Muscle of leg (tissue), 11 donors: ENCODE data around the gene LAMA1. TPM values are rescaled to one million over a fixed set of nuclear protein-coding genes. Genes with fewer than 3 reads are reported as not detected.

Experiments
- DNase-seq: peaks from one replicate; pipeline ENCODE4 v3.0.0; 2013
- H3K27ac ChIP-seq: one replicate; pipeline ENCODE4 v1.5.1; 2013; ENCODE audit warnings: mild to moderate bottlenecking, low read length, control low read depth
- H3K27me3 ChIP-seq: one replicate; pipeline ENCODE4 v1.6.1; 2013; ENCODE audit warnings: low read length; ENCODE audit not compliant: control insufficient read depth, insufficient read depth
- H3K36me3 ChIP-seq: one replicate; pipeline ENCODE4 v1.6.1; 2013; ENCODE audit warnings: low read length; ENCODE audit not compliant: control insufficient read depth, insufficient read depth
- H3K4me1 ChIP-seq: one replicate; pipeline ENCODE4 v1.6.1; 2013; ENCODE audit warnings: low read length; ENCODE audit not compliant: control insufficient read depth, insufficient read depth
- H3K4me3 ChIP-seq: one replicate; pipeline ENCODE4 v1.5.1; 2013; ENCODE audit warnings: low read length, control low read depth
- H3K9me3 ChIP-seq: replicated peaks from 2 replicates; pipeline ENCODE4 v1.6.1; 2013; ENCODE audit warnings: low read depth, low read length; ENCODE audit not compliant: control insufficient read depth
- WGBS: methylation state at CpG from one replicate; pipeline ENCODE4 v1.1.5; 2013; ENCODE audit warnings: missing lambda C conversion rate; ENCODE audit not compliant: insufficient coverage; 5-methylcytosine and 5-hydroxymethylcytosine counted together
- polyA plus RNA-seq, 8 donors: library from polyadenylated mRNA; unstranded; fragments of 120-200 nt; gene quantifications; one replicate each; pipeline versions ENCODE4 v1.2.1 to v1.2.3, GENCODE V29; 2013; ENCODE audit warnings: inconsistent platforms in 1 of 8, low replicate concordance in 1 of 8; ENCODE audit not compliant: insufficient read length in 8 of 8, insufficient read depth in 1 of 8
- total RNA-seq: library from RNA; stranded (reverse); fragments of 120-200 nt; gene quantifications from one replicate; pipeline ENCODE4 v1.2.4, GENCODE V29; 2013

The LAMA1 gene
- total and polyA plus RNA-seq, 9 donors = 1.2 to 11.1 (median 3.4) TPM

DNA sequence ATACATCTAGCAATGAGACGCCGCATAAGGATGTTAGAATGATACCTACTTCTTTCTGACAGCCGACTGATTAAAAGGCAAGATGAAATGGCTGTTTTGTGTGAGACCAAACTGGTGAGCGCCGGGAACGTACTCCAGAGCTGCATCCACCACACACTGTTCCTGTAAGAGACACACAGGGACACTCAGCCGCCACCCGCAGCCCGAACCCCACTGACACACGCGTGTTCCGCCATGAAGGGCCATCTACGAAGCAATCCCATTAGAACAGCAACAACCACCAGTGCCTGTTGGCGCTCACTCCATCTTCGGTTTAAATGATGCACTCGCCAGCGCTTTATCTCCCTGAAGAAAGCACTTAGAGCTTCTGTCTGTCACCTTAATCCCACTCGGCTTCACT lies 162.3 kb downstream of the LAMA1 start:
- H3K9me3 ChIP-seq = no peaks in the 10 kb centered on the region
- no peaks in the 10 kb centered on the region for H3K36me3 ChIP-seq
- no peak overlapping the region for H3K4me3 ChIP-seq
- WGBS = 94% methylated on average over 14 of the region's 18 CpGs
- H3K27me3 ChIP-seq = no peaks in the 10 kb centered on the region
- H3K4me1 ChIP-seq = no peaks in the 10 kb centered on the region
- no peak overlapping the region for H3K27ac ChIP-seq
- DNase-seq = no peak

GRCh38 chr18:6954501-6954900 lies 163.1 kb downstream of the LAMA1 start:
- WGBS = 89% methylated on average over 4 of the region's 4 CpGs
- Histone ChIP-seq H3K27ac (no peak overlapping the region), H3K4me1 (no peaks in the 10 kb centered on the region), H3K9me3 (no peaks in the 10 kb centered on the region), H3K27me3 (no peaks in the 10 kb centered on the region), H3K36me3 (no peaks in the 10 kb centered on the region), H3K4me3 (no peak overlapping the region)
- DNase-seq = no peak

DNA sequence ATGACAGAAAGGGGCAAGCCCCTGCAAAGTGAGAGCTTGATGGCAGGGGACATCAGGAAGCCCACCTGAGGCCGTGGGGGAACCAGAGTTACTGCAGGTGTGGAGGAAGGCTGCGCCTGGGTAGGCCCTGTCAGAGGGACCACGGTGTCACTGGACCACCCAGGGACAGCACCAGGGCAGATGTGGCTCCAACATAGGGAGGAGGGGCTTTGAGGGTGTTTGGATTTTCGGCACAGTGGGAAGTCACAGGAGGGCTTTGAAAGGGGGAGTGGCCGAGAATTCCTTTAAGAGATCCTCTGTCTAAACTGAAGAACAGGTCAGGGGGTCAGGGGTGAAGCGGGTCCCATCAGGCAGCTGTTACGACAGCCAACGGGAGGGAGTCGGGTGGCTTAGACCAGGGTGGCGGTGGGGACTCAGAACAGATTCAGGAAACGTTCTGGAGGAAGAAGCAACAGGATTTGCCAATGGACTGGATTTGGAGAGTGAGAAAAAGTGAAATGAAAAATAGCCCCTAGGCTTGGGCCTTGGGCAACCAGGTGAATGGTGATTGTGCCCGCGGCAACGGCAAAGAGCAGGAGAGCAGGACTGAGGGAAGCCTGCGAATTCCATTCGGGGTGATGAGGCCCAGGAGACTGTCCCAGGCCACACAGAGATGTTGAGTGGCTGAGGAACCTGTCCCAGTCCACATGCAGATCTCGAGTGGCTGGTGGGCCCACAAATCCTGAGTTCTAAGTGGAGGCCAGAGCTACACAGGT lies 166.1 kb downstream of the LAMA1 start:
- Histone ChIP-seq H3K4me3 (no peak overlapping the region), H3K9me3 (no peaks in the 10 kb centered on the region), H3K27me3 (no peaks in the 10 kb centered on the region), H3K36me3 (no peaks in the 10 kb centered on the region), H3K27ac (no peak overlapping the region), H3K4me1 (peaks cover 3% of the 10 kb centered on the region)
- WGBS = 69% methylated on average over 17 of the region's 17 CpGs
- no peak for DNase-seq

DNA sequence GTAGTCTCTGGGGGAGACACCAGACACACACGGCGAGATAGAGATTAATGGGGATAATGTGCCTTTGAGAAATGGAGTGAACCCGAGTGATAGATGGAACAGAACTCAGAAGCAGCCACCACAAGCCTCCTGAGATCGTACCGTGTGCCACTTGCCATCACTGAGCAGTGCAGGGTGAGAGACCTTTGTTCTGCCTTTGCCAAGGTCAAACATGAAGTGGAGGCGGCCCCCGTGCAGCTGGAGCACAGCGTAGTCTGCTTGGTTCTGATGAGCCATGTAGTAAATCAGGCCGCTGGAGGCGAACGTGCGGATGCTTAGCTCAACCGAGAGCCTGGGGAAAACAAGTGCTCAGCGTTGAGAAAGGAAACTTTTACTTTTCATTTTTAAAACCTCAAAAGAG lies 167.0 kb downstream of the LAMA1 start:
- no peak for DNase-seq
- no peaks in the 10 kb centered on the region for H3K27me3 ChIP-seq
- no peak overlapping the region for H3K27ac ChIP-seq
- H3K9me3 ChIP-seq = no peaks in the 10 kb centered on the region
- H3K4me1 ChIP-seq = peaks cover 3% of the 10 kb centered on the region
- no peaks in the 10 kb centered on the region for H3K36me3 ChIP-seq
- H3K4me3 ChIP-seq = no peak overlapping the region
- 38% methylated on average over 12 of the region's 14 CpGs for WGBS

GRCh38 chr18:6949800-6950586 lies 167.6 kb downstream of the LAMA1 start:
- Histone ChIP-seq H3K27me3 (no peaks in the 10 kb centered on the region), H3K4me3 (no peak overlapping the region), H3K4me1 (peaks cover 3% of the 10 kb centered on the region), H3K27ac (no peak overlapping the region), H3K36me3 (no peaks in the 10 kb centered on the region), H3K9me3 (no peaks in the 10 kb centered on the region)
- DNase-seq = no peak
- WGBS = 85% methylated on average over 7 of the region's 11 CpGs

- DNase-seq = no peak
- 56% methylated on average over 10 of the region's 16 CpGs for WGBS
- Histone ChIP-seq H3K27ac (no peak overlapping the region), H3K36me3 (no peaks in the 10 kb centered on the region), H3K4me1 (peaks cover 3% of the 10 kb centered on the region), H3K4me3 (no peak overlapping the region), H3K27me3 (no peaks in the 10 kb centered on the region), H3K9me3 (no peaks in the 10 kb centered on the region)
Measured at GRCh38 chr18:6948281-6949055, 169.1 kb downstream of the LAMA1 start.

GRCh38 chr18:6947338-6948030 lies 170.1 kb downstream of the LAMA1 start:
- Histone ChIP-seq H3K27ac (no peak overlapping the region), H3K4me1 (peaks cover 3% of the 10 kb centered on the region), H3K36me3 (no peaks in the 10 kb centered on the region), H3K27me3 (no peaks in the 10 kb centered on the region), H3K4me3 (no peak overlapping the region), H3K9me3 (no peaks in the 10 kb centered on the region)
- WGBS = 50% methylated on average over 6 of the region's 10 CpGs
- DNase-seq = no peak

- no peaks in the 10 kb centered on the region for H3K27me3 ChIP-seq
- H3K36me3 ChIP-seq = no peaks in the 10 kb centered on the region
- H3K4me1 ChIP-seq = peaks cover 8% of the 10 kb centered on the region
- no peaks in the 10 kb centered on the region for H3K9me3 ChIP-seq
- no peak overlapping the region for H3K4me3 ChIP-seq
- no peak for DNase-seq
- H3K27ac ChIP-seq = no peak overlapping the region
- WGBS = 93% methylated on average over 5 of the region's 6 CpGs
Measured at GRCh38 chr18:6943143-6943542, 174.5 kb downstream of the LAMA1 start.

GRCh38 chr18:6942742-6943141 lies 174.9 kb downstream of the LAMA1 start:
- no peaks in the 10 kb centered on the region for H3K27me3 ChIP-seq
- H3K4me1 ChIP-seq = peaks cover 7% of the 10 kb centered on the region
- no peak for DNase-seq
- no peak overlapping the region for H3K4me3 ChIP-seq
- no peaks in the 10 kb centered on the region for H3K9me3 ChIP-seq
- WGBS = no CpG with 5 or more reads among the region's 3 CpGs
- no peak overlapping the region for H3K27ac ChIP-seq
- no peaks in the 10 kb centered on the region for H3K36me3 ChIP-seq
